Right hindlimb (tissue), 1 donor: ENCODE measurements around the gene MNX1.
A peak's percentile ranks its signal among the peaks of the same experiment; 100 is the strongest.

ENCODE experiments used
- DNase-seq: peaks from one replicate; pipeline ENCODE4 v3.0.0-alpha.2; 2018

Gene MNX1

DNA sequence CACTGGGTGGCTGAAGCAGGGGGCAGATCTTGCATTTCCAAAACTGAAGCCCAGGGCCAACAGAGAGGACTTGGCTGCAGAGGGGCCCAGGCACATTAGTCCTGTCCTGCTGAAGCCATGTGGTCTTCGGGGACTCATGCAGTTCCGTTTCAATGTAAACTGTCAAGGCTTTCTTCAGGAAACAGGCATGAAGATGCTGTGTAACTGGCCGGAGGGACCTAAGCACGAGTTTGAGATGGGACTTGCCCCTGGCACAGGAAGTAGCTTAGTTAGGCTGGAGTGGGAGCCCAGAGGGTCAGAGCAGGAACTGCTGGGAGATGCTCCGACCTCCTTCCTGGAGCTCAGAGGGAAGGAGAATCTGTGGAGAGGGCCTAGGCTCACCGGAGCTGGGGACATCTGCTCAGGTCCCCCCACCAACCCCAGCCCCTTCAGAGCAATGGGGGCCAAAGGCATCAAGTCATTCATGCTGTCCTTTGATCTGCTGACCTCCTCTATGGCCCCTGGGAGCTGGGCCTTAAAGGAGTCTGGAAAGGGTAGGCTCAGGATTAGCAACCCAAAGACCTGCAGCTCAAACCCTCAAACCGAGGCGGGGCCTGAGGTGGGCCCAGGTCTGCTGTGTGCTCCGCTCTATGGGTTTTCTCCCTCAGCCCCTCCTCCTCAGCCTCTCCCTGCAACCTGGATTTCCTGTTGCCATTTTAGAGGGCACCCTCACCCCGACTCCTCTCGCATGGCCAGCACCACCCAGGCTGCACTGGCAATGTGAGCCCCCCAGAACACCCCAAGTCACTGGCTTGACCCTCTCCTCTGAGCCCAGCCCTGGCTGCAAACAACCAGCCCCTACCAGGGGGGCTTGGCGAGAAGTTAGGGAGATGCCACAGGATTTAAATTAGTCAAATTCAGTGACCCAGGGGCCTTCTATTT lies 4.4 kb upstream of the MNX1 start:
- no peak for DNase-seq

DNA sequence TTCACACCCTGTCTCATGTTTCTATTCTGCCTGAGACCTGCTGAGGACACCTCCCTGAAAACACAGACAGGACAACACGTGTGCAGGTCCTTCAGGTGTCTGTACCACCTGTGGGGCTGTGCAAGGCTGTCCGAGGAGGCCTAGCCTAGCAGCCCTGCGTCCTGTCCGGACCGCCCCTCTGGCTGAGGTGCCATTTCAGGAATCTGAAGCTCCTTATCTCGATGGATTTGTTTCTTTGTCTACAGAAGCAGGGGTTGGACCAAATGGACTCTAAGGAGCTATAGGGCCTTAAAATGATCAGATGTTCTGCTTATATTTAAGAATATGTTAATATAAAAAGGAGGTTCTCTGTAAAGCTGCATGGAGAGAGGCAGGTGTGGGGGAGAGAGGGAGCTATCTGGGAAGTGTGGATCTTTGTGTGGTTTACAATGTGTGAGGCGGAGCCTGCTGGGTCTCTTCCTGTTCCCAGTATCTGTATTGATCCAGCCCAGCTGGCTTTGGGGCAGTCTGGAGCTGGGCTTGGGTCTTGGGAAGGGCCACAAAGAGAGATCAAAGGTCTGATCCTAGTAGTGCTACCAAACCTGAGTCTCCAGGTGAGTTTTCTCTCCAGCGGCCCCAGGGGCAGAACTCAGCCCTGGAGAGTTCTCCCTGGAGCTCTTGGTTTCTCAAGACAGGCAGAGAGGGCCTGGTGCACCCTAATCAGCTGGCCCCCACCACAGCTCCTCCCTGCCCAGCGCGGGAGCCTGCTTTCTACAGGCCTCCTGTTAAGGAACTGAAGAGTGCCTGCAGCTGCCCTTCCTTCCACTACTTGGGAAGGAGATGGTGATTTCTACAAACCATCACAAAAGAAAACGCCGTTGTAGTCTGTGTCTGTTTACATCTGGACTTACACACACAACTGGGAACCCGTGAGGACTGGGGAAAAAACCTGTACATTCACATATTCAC lies 3.4 kb upstream of the MNX1 start:
- DNase-seq = no peak

DNA sequence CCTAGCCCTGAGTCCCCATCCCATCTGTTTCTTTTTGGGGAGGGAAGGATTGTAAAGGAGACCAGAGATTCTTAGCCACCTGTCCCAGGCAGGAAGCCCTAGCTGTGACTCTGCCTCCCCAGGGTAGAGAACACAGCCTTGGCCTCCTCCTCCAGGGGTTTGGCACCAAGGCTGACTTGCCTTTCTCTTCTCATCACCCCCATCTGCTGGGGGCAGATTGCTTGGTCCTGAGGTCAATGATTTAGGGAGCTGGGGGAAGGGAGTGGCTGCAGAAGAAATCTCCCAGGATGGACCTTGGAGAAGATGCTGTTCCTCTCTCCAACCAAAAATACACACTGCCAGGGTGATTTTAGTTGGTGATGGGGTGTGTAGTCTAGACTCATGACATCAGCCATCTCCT lies 2.6 kb upstream of the MNX1 start:
- no peak for DNase-seq

DNA sequence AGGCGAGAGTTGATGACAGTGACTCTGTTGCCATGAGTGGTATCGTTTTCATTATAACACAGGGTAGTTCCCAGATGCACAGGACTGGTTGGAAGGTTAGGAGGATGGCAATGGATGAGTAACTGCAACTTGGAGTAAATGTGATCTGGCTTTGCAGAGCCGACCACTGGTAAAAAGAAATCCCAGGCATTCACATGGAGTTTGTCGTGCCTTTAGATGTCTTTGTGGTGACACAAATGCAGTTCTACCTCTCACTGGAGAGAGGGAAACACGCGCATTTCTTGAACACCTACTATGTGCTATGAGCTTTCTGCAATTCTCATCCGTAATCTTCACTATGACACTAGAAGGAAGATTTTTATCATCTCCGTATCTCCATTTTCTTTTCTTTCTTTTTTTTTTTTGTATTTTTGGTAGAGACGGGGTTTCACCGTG lies 1.7 kb upstream of the MNX1 start:
- no peak for DNase-seq

DNA sequence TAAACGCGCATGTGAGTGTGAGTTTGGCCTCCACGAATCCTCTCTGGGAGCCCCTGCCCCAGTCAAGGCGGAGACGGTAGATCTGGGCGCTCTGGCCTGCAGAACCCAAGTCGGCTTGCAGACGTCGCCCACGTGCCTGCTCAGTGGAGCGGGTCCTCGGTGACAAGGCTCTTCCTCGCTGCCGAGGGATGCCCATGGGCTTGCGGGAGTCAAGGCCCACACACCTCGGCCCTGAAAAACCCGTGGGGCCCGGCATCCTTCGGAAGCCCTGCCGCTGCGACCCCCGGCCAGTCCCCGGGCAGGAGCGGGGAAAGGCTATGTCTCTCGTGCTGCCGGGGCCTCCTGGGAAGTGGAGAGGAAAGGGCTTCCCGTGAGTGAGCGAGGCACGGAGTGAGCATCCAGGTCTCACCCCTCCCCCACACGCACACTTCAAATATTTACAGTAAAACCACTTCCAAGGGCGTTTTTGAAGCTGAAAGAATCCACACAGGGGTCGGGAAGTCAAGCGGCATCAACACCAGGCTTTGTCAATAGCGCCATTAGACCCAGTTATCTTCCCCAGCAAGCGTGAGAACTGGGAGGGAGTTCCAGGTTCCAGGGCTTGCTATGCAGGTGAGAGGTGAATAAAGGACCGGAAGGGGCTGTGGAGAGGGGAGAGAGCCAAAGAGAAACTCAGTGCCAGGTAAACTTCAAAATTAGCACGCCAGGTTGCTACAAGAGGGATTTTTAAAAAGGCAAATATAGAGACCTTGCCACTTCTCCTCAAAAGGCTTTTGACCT lies 1.1 kb upstream of the MNX1 start:
- no peak for DNase-seq

DNA sequence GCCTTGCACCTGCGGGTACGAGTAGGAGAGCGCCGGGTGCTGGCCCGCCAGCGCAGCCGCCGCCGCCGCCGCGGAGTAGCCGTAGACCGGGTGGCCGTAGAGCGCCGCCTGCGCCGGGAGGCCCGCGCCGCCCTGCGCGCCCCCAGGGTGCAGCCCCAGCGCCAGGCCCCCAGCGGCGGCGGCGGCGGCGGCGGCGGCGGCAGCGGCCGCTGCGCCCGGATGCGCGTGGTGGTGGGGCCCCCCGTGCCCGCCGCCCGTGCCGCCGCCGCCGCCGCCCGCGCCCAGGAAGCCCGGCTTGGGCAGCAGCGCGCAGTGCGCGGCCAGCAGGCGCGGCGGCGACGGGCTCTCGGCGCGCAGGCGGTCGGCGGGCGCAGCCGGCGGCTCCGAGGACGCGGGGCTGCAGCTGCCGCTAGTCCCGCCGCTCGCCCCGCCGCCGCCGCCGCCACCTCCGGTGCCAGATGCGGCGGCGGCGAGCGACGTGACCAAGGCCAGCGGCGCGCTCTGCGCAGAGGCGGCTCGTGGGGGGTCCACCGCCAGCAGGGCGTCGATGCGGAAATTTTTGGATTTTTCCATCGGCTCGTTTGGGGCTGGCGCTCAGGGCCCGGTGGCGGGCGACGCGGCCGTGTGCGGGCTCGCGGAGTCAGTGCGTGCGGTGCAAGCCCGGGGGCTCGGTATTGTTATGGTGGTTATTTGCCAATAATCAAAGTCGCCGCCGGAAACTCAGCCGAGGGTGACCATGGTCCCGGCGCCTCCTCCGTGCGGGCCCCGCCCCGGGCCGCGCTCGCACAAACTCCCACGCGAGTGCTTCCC lies 480 bp downstream of the MNX1 start:
- DNase-seq = no peak

DNA sequence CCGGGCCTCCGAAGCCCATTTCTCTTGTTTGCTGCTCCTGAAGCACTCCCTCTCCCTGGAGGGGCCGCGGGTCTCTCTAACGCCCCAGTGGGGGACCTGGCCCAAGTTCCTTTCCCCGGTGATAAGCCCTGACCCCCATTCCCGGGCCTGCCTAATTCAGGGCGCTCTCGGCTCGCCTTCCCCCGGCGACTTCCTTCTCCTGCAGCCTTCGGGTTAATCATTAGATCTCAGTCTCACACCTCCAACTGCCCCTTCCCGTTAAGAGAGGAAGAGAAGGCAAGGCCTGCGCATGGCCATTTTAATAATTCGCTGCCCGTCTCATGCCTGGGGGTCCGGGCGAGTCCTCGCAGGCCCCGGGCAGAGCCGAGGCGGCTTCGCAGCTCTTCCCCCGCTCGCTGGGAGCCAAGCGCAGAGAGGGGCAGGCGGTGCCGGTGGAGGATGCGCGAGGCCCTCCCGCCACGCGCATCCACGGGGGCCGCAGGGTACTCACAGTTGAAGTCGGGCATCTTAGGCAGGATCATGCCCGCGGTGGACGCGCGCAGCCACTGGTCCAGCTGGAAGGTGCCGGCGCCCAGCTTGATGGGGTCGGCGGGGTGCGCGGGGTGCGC lies 1.2 kb downstream of the MNX1 start:
- no peak for DNase-seq

DNA sequence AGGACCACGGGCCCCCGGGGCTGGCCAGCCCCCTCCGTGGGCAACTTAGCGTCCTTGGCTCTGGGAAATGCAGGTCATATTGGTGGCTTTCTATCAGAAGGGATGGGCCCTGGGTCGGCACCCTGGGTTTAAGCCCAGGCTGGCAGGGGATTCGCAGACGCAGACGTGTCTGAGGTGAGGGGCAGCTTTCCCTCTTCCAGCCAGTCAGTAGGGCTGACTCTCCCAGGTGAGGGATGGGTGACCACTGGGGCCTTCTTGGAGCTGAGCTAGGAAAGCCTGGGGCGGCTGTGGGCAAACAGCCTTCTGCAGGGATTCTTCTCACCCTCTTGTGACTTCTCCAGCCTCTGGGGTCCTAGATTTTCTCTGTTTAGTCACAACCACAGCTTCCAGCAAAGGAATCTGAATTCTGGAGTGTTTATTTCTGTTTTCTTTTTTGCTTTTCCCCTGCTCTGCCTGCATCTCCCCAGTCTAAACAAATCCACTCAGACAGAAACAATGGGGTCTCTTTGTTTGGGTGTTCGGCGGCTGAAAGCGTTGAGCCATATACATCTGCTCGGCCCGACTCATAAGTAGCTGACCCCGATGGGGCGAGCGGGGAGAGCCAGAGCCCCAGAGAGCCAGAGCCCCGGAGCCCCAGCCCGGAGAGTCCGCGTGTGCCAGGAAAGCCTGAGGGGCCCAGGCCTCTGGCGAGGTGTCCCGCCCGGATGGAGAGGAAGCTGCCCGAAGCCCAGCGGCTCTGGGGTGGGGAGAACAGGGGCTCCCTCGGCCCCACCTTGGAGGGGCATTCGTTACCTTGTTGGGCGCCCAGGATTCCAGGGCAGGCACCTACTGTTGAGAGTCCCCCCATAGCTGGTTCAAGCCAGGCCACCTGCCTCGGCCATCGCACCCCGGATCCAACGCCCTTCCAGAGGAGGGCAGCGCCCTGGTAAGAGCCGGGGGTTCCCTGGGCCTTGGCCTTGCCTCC lies 2.0 kb downstream of the MNX1 start:
- DNase-seq = no peak

DNA sequence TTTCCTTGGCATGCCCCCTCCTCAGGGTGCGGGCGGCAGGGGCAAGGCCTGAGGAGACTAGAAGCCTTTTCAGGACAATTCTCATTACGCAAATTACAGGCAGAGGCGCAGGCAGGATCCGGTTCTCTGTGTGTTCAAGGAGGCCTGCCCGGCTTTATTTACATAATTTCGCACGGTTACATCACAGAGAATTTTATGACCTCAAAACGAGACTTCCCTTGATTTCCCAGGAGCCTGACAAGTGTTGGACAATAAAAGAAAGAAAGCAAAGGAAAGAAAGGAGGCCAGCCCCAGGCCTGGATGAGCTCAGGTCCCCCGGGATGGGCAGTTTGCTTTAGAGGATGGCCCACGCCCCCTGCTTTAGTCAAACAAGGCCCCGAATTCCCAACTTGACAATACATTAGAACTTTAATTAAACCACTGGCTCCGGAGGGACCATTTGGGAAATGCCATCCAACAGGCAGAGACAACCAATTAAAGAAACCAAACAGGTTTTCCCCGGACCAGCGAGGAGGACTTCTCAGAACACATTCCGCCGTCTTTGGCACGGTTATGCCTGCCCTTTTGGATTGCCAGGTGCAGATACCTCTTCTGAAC lies 2.9 kb downstream of the MNX1 start:
- no peak for DNase-seq

DNA sequence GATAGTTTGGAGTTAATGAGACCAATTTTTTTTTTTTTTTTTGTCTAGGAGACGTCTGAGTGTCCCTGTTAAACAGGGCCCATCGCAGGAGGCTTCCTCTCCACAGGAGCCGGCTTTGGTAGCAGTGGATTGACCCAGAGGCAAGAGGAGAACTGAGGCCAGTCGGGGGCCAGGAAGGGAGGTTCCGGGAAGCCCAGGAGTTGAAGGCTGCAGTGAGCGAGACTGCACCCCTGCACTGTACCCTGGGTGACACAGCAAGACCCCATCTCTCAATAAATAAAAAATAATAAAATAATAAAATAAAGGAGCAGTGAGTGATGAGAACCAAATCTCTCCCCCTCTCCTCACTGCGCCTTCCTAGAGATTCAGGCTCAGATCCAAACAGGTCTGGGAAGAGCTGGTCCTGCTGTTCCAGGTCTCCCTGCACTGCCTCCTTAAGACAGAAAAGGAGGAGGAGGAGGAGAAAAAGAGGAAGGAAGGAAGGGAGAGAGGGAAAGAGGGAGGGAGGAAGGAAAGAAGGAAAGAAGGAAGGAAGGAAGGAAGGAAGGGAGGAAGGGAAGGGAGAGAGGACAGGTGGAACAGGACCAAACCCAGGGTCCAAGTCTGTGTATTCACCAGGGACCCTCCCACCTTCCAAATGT lies 3.5 kb downstream of the MNX1 start:
- no peak for DNase-seq

DNA sequence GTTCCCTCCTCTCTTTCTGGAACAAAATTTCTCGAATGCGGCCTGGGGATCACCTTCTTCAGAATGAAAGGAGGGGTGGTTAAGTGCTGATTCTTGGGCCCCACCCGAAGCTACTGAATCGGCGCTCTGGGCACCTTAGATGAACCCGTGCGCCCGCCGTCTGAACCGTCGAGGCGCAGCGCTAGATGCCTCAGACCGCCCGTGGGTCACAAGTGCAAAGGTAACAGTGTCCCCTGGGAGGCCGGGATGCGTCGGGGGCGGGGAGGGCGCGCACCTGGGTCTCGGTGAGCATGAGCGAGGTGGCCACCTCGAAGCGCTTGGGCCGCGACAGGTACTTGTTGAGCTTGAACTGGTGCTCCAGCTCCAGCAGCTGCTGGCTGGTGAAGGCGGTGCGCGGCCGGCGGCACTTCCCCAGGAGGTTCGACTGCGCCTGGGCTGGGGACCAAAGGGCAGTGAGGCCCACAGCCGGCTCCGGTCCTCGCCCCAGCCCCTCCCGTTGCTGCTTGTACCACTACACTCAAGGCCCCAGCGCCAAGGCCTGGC lies 4.2 kb downstream of the MNX1 start:
- no peak for DNase-seq

DNA sequence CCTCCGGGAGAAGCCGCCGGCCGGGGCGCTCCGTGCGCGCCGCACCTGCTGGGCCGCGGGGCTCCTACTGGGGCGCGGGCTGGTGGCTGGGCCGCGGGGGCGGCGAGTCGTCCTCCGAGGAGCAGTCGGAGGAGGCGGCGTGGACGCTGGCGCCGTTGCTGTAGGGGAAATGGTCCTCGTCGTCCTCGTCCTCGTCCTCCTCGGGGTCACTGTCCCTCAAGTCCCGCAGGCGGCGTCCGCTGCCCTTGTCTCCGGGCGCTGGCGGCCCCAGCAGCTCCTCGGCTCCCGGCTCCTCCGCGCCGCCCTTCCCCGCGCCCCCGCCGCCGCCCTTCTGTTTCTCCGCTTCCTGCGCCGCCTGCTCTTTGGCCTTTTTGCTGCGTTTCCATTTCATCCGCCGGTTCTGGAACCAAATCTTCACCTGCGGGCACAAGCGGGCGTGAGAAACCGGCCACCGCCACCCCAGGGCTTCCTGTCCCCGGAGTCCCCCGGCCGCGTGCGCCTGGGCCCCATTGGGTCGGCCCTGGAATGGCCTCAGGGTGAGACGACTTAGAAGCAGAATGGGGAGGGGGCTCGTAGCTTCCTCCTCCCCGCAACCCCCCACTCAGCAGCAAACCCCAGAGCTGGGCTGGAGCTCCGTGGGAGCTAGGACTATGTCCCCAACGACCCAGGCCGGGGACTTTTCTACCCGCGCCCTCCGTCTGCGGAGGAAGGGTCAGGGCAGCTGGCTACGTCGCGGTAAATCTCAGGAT lies 4.8 kb downstream of the MNX1 start:
- DNase-seq = peak; percentile 16

DNA sequence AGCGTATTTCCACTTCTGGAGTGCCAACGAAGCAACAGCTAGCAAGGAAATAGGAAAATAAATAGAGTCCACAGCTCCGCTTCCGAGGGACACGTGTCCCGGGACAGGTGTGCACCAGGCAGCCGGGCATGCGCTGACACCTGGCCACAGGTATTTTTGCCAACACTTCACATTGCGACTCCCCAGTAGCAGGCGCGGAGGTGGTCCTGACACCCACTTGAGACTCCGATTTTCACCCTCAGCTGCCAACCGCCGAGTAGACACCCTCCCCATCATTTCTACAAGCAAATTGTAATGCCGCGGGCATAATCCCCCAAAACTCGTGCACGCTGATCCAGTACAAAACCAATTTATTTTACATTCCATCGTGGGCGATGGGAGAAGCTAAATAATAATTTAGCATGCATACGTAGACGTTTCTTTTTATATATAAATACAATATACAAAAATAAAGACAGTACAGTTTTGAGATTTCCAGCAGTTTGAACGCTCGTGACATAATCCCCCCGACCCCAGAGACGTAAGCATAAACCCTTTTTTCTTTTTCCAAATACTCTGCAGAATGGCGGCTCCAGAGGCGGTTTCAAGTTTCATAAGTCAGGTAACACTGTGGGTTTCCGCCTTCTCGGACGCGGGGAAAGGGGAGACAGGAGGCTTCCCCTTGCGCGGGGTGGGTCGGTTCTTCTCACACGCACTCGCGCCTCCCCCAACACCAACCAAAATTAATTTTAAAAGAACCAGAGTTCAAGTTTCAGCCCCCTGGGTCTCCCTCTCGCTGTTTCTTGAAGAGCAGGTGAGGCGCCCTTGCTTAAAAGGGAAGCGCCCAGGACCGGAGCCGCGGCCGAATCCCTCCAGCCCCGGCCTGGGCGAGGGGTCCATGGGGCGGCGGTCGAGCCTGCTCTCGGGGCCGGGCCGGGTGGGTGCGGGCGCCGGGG lies 5.7 kb downstream of the MNX1 start:
- DNase-seq = peak; percentile 7

DNA sequence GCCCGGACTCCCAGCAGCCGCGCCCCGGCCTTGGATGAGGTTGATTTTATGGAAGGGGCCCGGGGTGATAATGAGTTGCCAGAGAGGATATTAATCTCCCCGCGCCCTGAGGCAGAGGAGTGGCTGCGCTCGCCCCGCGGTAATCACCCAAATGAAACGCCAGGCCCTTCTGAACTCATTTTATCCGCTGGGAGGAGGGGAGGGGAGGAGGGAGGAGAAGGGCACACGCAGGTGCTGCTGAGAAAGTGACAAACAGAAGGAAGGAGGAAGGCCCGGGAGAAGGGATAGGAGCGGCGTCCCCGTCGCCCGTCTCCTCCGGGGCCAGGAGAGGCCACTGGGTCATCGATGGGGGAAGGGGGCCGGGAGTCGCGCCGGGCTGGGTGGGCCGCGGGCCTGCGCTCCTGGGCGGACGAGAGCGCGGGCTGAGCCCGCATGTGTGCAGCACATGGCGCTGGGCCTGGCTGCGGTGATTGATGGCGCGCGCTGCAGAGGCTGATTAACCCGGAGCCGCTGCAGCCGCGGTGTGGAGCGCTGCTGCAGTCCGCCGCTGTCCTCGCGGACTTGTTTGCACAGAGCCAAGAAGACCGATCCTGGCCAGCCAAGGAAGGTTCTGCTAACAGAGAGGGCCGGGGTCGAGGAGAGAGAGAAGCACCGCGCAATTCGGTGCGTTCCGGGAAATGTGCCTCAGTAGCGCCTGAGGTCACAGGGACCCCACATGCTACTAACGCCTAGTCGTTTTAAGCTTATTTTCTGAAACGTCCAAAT lies 6.5 kb downstream of the MNX1 start:
- DNase-seq = no peak

DNA sequence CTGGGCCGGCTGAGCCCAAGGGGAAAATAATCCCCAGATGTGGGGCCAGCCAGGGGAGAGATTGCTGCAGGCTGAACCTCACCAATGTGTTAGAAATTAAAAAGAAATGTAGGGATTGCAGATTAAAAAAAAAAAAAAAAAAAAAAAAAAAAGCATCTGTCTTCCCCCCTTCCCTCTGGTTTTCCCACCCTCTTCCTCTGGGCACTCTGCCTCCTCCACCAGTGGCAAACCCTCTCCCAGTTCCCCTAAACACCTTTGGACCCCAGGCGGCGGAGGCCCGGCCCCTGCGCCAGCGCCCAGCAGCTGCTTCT lies 7.1 kb downstream of the MNX1 start:
- DNase-seq = no peak

DNA sequence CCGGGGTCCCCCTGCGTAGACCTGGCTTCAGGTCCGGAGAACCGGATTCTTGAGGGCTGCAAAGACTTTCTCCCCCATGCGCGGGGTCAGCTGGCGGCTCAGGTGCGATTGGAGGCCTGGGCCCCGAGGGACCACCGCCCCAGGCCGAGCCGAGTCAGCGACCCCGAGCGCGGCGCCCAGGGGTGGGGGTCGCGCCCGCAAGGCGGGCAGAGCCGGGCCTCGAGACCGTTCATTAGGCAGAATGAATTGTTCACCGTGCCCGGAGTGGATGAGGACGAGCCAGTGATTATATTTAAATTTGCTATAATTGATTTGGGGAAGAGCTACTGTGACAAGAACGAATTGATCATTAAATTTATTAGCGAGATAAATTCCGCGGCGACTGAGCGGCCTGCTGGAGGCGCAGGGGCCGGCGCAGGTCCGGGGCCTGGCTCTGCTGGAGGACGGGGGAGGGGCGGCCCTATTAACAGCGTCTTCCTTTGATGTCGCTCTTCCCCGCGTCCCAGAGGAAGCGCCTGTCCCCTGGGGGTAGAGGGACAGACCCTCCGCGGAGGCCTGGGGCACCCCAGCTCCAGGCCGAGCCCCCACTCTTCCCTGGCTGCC lies 7.5 kb downstream of the MNX1 start:
- DNase-seq = no peak
